ENCODE measurements around the gene CDC42EP2. TPM values are rescaled to one million over a fixed set of nuclear protein-coding genes. Genes with fewer than 3 reads are reported as not detected.

The CDC42EP2 gene
- total RNA-seq, 1 donor from 2014 or later, result 23.1 TPM

DNA sequence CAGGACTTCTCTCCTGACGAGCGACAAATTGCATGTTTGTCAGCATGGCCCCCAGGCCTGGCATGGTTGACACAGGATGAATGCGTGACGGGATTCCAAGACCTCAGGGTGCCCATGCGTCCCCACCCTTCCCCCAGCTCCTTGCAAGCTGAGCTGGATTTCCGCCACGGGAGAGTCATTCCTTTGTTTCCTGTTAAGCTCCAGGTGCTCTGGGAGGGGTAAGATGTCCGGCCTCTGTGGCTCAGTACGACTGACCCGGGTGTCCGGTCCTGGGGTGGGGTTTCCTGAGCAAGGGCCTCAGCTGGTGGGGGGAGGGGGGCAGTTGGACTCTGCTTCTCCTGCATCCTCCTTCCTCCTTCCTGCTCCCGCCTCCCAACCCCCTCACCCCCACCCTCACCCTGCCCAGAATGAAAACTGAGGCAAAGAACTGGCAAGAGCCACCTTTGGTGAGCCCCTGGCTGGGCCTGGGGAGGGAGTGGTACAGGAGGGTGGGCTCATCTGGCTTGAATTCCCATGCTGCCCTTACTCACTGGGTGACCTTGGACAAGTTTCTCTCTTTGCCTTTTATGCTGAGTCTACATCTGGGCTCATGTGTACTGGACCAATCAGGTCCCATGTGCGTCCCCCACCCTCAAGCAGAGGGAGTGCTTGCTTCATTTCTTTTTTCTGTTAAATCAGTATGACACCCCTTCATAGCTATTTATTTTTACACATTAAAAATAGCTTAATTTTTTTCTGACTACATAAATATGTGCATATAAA, 2.5 kb downstream of the CDC42EP2 start:
- Mint-ChIP-seq H3K27me3 (ENCODE audit: unreplicated experiment) (no peaks in the 10 kb centered on the region), H3K36me3 (ENCODE audit: unreplicated experiment) (peaks cover 6% of the 10 kb centered on the region), H3K9me3 (ENCODE audit: unreplicated experiment) (no peaks in the 10 kb centered on the region), H3K4me3 (ENCODE audit: unreplicated experiment) (peak overlapping the region; percentile 82), H3K27ac (ENCODE audit: unreplicated experiment) (peak overlapping the region; percentile 91), H3K4me1 (ENCODE audit: unreplicated experiment) (peaks cover 40% of the 10 kb centered on the region)
- DNase-seq (ENCODE audit: extremely low spot score, unreplicated experiment), result no peak
- TF ChIP-seq, protein P1, sequence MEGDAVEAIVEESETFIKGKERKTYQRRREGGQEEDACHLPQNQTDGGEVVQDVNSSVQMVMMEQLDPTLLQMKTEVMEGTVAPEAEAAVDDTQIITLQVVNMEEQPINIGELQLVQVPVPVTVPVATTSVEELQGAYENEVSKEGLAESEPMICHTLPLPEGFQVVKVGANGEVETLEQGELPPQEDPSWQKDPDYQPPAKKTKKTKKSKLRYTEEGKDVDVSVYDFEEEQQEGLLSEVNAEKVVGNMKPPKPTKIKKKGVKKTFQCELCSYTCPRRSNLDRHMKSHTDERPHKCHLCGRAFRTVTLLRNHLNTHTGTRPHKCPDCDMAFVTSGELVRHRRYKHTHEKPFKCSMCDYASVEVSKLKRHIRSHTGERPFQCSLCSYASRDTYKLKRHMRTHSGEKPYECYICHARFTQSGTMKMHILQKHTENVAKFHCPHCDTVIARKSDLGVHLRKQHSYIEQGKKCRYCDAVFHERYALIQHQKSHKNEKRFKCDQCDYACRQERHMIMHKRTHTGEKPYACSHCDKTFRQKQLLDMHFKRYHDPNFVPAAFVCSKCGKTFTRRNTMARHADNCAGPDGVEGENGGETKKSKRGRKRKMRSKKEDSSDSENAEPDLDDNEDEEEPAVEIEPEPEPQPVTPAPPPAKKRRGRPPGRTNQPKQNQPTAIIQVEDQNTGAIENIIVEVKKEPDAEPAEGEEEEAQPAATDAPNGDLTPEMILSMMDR (IDR thresholded peaks at IDR 0.05), result no peak

DNA sequence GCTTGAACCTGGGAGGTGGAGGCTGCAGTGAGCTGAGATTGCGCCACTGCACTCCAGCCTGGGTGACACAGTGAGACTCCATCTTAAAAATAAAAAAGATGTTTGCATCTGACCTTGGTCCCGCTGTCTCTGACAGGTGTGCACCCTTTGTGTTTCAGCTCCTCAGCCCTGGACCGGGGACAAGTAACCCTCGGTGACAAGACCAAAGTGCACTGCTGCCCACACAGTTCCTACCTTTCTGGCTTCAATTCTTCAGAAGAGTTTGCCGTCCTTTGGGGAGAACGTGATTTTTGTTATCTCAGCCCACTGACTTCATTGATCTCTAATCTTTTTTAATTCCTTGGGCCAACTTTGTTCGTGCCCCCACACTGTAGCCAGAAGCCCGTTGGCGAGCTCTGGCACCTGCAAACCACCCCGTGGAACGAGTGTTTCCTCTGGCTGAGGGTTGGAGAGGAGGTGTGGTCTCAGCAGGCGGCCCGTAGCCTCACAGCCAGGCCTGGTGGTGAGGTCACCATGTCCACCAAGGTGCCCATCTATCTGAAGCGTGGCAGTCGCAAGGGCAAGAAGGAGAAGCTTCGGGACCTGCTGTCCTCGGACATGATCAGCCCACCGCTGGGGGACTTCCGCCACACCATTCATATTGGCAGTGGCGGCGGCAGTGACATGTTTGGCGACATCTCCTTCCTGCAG, 5.9 kb downstream of the CDC42EP2 start:
- Mint-ChIP-seq H3K4me1 (ENCODE audit: unreplicated experiment) (peaks cover 28% of the 10 kb centered on the region), H3K27me3 (ENCODE audit: unreplicated experiment) (no peaks in the 10 kb centered on the region), H3K9me3 (ENCODE audit: unreplicated experiment) (no peaks in the 10 kb centered on the region), H3K27ac (ENCODE audit: unreplicated experiment) (no peak overlapping the region), H3K36me3 (ENCODE audit: unreplicated experiment) (peaks cover 13% of the 10 kb centered on the region), H3K4me3 (ENCODE audit: unreplicated experiment) (no peak overlapping the region)
- no peak for DNase-seq (ENCODE audit: extremely low spot score, unreplicated experiment)
- TF ChIP-seq, protein P1 (IDR thresholded peaks at IDR 0.05), result no peak

DNA sequence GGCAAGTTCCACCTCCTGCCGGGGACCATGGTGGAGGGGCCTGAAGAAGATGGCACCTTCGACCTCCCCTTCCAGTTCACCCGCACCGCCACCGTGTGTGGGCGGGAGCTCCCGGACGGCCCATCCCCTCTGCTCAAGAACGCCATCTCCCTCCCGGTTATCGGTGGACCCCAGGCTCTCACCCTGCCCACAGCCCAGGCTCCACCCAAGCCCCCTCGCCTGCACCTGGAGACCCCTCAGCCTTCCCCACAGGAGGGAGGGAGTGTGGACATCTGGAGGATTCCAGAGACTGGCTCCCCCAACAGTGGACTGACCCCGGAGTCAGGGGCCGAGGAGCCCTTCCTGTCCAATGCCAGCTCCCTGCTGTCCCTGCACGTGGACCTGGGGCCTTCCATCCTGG, 6.4 kb downstream of the CDC42EP2 start:
- Mint-ChIP-seq H3K4me3 (ENCODE audit: unreplicated experiment) (no peak overlapping the region), H3K36me3 (ENCODE audit: unreplicated experiment) (peaks cover 13% of the 10 kb centered on the region), H3K4me1 (ENCODE audit: unreplicated experiment) (peaks cover 22% of the 10 kb centered on the region), H3K9me3 (ENCODE audit: unreplicated experiment) (no peaks in the 10 kb centered on the region), H3K27me3 (ENCODE audit: unreplicated experiment) (no peaks in the 10 kb centered on the region), H3K27ac (ENCODE audit: unreplicated experiment) (no peak overlapping the region)
- no peak for DNase-seq (ENCODE audit: extremely low spot score, unreplicated experiment)
- TF ChIP-seq, protein P1 (IDR thresholded peaks at IDR 0.05), result no peak

DNA sequence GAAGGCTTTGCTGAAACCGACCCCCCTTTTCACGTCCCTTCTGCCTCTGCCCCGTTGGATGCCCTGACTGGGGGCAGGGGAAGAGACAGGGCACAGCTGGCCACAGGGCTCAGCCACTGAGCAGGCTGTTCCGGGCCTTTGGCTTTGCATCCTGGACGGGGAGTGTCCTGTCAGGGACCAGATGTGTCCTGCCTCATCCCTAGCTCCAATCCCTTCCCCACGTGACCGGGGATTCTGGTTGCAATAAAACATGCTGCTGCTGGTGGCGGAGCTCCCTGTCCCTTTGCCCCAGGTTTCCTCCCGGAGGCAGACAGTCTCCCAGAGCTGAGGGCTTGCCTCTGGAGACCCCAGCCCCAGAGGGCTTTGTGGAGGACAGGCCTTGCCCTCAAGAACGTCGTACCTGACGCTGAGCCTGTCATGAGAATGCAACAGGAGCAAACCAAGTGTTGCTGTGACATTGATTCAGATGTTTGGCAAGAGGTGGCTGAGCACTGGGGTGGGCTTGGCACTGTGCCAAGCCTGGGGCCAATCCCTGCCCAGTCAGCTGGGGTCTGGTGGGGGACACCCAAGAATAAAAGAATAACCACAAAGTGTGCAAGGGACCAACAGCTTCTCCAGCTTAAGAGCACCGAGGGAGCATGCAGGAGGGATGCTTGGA, 7.3 kb downstream of the CDC42EP2 start:
- TF ChIP-seq, protein P1 (IDR thresholded peaks at IDR 0.05), result no peak
- H3K27me3 Mint-ChIP-seq (ENCODE audit: unreplicated experiment), result no peaks in the 10 kb centered on the region
- H3K4me1 Mint-ChIP-seq (ENCODE audit: unreplicated experiment), result peaks cover 14% of the 10 kb centered on the region
- H3K36me3 Mint-ChIP-seq (ENCODE audit: unreplicated experiment), result peaks cover 13% of the 10 kb centered on the region
- no peak overlapping the region for H3K27ac Mint-ChIP-seq (ENCODE audit: unreplicated experiment)
- DNase-seq (ENCODE audit: extremely low spot score, unreplicated experiment), result no peak
- no peak overlapping the region for H3K4me3 Mint-ChIP-seq (ENCODE audit: unreplicated experiment)
- no peaks in the 10 kb centered on the region for H3K9me3 Mint-ChIP-seq (ENCODE audit: unreplicated experiment)

DNA sequence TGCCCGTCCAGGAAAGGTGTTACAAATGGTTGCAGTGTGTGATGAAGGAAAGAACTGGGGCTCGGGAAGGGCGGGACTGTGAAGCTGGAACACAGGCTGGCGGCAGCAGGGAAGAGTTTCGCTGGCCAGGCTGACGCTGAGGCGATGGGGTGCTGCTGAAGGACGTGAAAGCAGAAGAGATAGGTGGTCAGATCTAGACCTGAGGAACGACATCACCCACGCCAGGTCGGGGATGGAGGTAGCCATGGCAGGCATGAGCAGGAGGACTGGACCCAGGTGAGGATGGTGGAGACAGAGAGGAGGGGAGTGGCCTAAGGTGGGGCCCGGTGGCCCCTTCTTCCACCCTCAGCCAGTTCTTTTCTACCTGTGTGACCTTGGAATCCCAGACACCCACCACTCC, 9.1 kb downstream of the CDC42EP2 start:
- H3K4me3 Mint-ChIP-seq (ENCODE audit: unreplicated experiment), result no peak overlapping the region
- DNase-seq (ENCODE audit: extremely low spot score, unreplicated experiment), result no peak
- no peaks in the 10 kb centered on the region for H3K27me3 Mint-ChIP-seq (ENCODE audit: unreplicated experiment)
- peaks cover 2% of the 10 kb centered on the region for H3K4me1 Mint-ChIP-seq (ENCODE audit: unreplicated experiment)
- H3K9me3 Mint-ChIP-seq (ENCODE audit: unreplicated experiment), result no peaks in the 10 kb centered on the region
- peaks cover 13% of the 10 kb centered on the region for H3K36me3 Mint-ChIP-seq (ENCODE audit: unreplicated experiment)
- TF ChIP-seq, protein P1 (IDR thresholded peaks at IDR 0.05), result no peak
- peak overlapping the region; percentile 34 for H3K27ac Mint-ChIP-seq (ENCODE audit: unreplicated experiment)

All from osteocyte (in vitro differentiated cells).